ENCODE results near the gene RASSF6.

GRCh38 chr4:73661646-73662119 lies 41.4 kb upstream of the RASSF6 start:
- TF ChIP-seq EZH2 (IDR thresholded peaks at IDR 0.05) (no peak), POLR2AphosphoS5 (IDR thresholded peaks at IDR 0.05; ENCODE audit: borderline replicate concordance, low read depth, low read length) (no peak)

Measured in SK-N-MC (cell line).